OCI-LY1 (cell line): ENCODE data around the gene BCL10.

Experiments used
- H2AFZ ChIP-seq: fragments of 200-600 bp; sonication (generic), shearing (Covaris generic); 2 replicates; pipeline ENCODE4 v1.6.0; 2014; ENCODE audit warnings: antibody characterized with exemption, mild to moderate bottlenecking, low read length
- H3F3A ChIP-seq: fragments of 200-600 bp; sonication (generic), shearing (Covaris generic); 2 replicates; pipeline ENCODE4 v1.6.0; 2014; ENCODE audit warnings: mild to moderate bottlenecking, antibody characterized with exemption, low read length, moderate library complexity; ENCODE audit not compliant: insufficient read depth
- H3K27ac ChIP-seq: fragments of 200-600 bp; sonication (generic); 2 replicates; pipeline ENCODE4 v1.5.1; 2014; ENCODE audit warnings: low read length, mixed run types, mild to moderate bottlenecking, low read depth; ENCODE audit not compliant: poor library complexity, severe bottlenecking
- H3K27me3 ChIP-seq: fragments of 200-600 bp; sonication (generic); 2 replicates; pipeline ENCODE4 v1.6.0; 2014; ENCODE audit warnings: antibody characterized with exemption, mild to moderate bottlenecking, low read length, moderate library complexity; ENCODE audit not compliant: insufficient read depth
- H3K36me3 ChIP-seq: fragments of 200-600 bp; sonication (generic); 2 replicates; pipeline ENCODE4 v1.6.1; 2014; ENCODE audit warnings: mild to moderate bottlenecking, antibody characterized with exemption, low read length, moderate library complexity, mixed read lengths; ENCODE audit not compliant: insufficient read depth
- H3K4me1 ChIP-seq: fragments of 200-600 bp; sonication (generic); 2 replicates; pipeline ENCODE4 v1.5.1; 2014; ENCODE audit warnings: mild to moderate bottlenecking, low read length, moderate library complexity; ENCODE audit not compliant: insufficient read depth, severe bottlenecking
- H3K4me2 ChIP-seq: fragments of 200-600 bp; sonication (generic), shearing (Covaris generic); 2 replicates; pipeline ENCODE4 v1.6.1; 2014; ENCODE audit warnings: low read length
- H3K4me3 ChIP-seq: fragments of 200-600 bp; sonication (generic); 2 replicates; pipeline ENCODE4 v1.5.1; 2014; ENCODE audit warnings: low read length, low read depth, mild to moderate bottlenecking, mixed read lengths; ENCODE audit not compliant: poor library complexity, severe bottlenecking
- H3K79me2 ChIP-seq: fragments of 200-600 bp; shearing (Covaris generic); 2 replicates; pipeline ENCODE4 v1.6.1; 2016; ENCODE audit warnings: mixed run types, low read length, mixed read lengths; ENCODE audit not compliant: insufficient read depth
- H3K9ac ChIP-seq: fragments of 200-600 bp; sonication (generic), shearing (Covaris generic); 2 replicates; pipeline ENCODE4 v1.6.1; 2014; ENCODE audit warnings: mild to moderate bottlenecking, low read length, mixed read lengths
- H3K9me2 ChIP-seq: fragments of 200-600 bp; sonication (generic), shearing (Covaris generic); 2 replicates; pipeline ENCODE4 v1.6.1; 2014; ENCODE audit warnings: low read depth, mild to moderate bottlenecking, low read length, mixed read lengths
- H3K9me3 ChIP-seq: fragments of 200-600 bp; shearing (Covaris generic); 2 replicates; pipeline ENCODE4 v1.6.1; 2014; ENCODE audit warnings: low read length, mixed read lengths
- H4K20me1 ChIP-seq: fragments of 200-600 bp; sonication (generic), shearing (Covaris generic); 2 replicates; pipeline ENCODE4 v1.6.0; 2016; ENCODE audit warnings: mild to moderate bottlenecking, low read length; ENCODE audit not compliant: insufficient read depth
- CTCF ChIP-seq: fragments of 200-600 bp; sonication (generic), shearing (Covaris generic); IDR thresholded peaks from 2 replicates; pipeline ENCODE4 v1.5.1; 2017; ENCODE audit warnings: mild to moderate bottlenecking, antibody characterized with exemption, low read length, moderate library complexity, mixed read lengths
- EZH2 ChIP-seq: fragments of 200-600 bp; sonication (generic), shearing (Covaris generic); IDR thresholded peaks from 2 replicates; pipeline ENCODE4 v1.8.0; 2017; ENCODE audit warnings: borderline replicate concordance, mixed run types, mild to moderate bottlenecking, antibody characterized with exemption, low read length, moderate library complexity, mixed read lengths

The BCL10 gene

DNA sequence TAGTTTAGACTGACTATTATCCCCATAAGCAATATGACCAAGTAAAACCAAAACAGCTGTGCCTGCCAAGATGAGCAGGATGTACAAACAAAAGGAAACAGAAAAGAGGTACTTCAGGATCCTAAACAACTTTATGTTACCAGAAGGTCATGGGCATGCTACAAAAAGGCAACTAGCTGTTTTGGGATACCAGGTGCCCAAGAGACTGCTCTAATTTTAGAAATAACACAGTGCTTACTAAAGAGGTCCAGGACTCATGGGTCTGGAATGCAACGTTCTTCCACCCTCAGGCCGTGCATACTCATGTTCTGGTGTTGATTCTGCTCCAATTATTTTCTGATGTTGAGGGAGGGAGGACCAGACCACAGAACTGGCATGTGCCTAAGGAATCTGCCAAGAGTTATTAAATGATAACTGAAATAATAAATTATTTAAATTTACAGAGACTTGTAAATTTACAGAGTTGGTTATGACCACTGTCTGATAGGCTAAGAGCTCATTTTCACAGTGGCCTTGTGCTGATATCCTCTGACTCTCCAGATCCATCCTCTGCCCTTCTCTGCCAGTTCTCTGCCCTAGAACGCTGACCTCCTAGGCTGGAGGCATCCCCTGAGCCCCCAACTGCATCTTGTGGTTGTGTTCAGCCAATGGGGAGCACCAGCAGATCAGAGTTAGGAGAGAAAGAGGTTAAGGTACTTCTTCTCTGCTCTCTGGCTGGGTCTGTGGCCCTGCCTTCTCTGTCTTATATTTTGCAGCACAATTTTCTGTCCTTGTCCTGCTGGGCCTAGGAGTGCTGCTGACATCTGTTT, 37.7 kb upstream of the BCL10 start:
- Histone ChIP-seq H3K4me2 (no peak overlapping the region), H3K4me1 (no peaks in the 10 kb centered on the region), H3K27me3 (no peaks in the 10 kb centered on the region), H3K9me2 (no peaks in the 10 kb centered on the region), H2AFZ (no peak overlapping the region), H4K20me1 (no peaks in the 10 kb centered on the region), H3K9ac (no peak overlapping the region), H3K9me3 (no peaks in the 10 kb centered on the region), H3K36me3 (no peaks in the 10 kb centered on the region), H3K4me3 (no peak overlapping the region), H3K27ac (no peak overlapping the region), H3F3A (no peaks in the 10 kb centered on the region), H3K79me2 (no peaks in the 10 kb centered on the region)
- TF ChIP-seq CTCF (no peak), EZH2 (no peak)

GRCh38 chr1:85311818-85312217, 35.4 kb upstream of the BCL10 start:
- Histone ChIP-seq H3K27ac (no peak overlapping the region), H3K79me2 (no peaks in the 10 kb centered on the region), H3K4me1 (peaks cover 7% of the 10 kb centered on the region), H3K4me3 (no peak overlapping the region), H3K4me2 (no peak overlapping the region), H3K36me3 (no peaks in the 10 kb centered on the region), H4K20me1 (no peaks in the 10 kb centered on the region), H3K27me3 (no peaks in the 10 kb centered on the region), H3F3A (no peaks in the 10 kb centered on the region), H2AFZ (no peak overlapping the region), H3K9ac (no peak overlapping the region), H3K9me2 (no peaks in the 10 kb centered on the region), H3K9me3 (no peaks in the 10 kb centered on the region)
- TF ChIP-seq EZH2: no peak
- no peak for TF ChIP-seq CTCF

GRCh38 chr1:85308833-85309350, 32.5 kb upstream of the BCL10 start:
- Histone ChIP-seq H3F3A (no peaks in the 10 kb centered on the region), H3K27me3 (no peaks in the 10 kb centered on the region), H3K4me2 (no peak overlapping the region), H4K20me1 (no peaks in the 10 kb centered on the region), H3K9me3 (no peaks in the 10 kb centered on the region), H3K4me1 (peaks cover 7% of the 10 kb centered on the region), H3K79me2 (no peaks in the 10 kb centered on the region), H3K9me2 (no peaks in the 10 kb centered on the region), H3K27ac (no peak overlapping the region), H2AFZ (no peak overlapping the region), H3K36me3 (no peaks in the 10 kb centered on the region), H3K9ac (no peak overlapping the region), H3K4me3 (no peak overlapping the region)
- TF ChIP-seq EZH2: no peak
- no peak for TF ChIP-seq CTCF
